Loucy (cell line): Measurements from ENCODE around the gene CELF5.

Source experiments
- H2AFZ ChIP-seq: fragments of 200-600 bp; sonication (generic); 2 replicates; pipeline ENCODE4 v1.6.0; 2016; ENCODE audit warnings: antibody characterized with exemption, mild to moderate bottlenecking, low read length, moderate library complexity
- H3F3A ChIP-seq: fragments of 200-600 bp; 2 replicates; pipeline ENCODE4 v1.6.0; 2016; ENCODE audit warnings: antibody characterized with exemption, low read depth, mild to moderate bottlenecking
- H3K27me3 ChIP-seq: fragments of 200-600 bp; sonication (generic); 2 replicates; pipeline ENCODE4 v1.6.1; 2014; ENCODE audit warnings: low read length, mild to moderate bottlenecking; ENCODE audit not compliant: insufficient read depth, poor library complexity, severe bottlenecking
- H3K36me3 ChIP-seq: fragments of 200-600 bp; sonication (generic); 2 replicates; pipeline ENCODE4 v1.6.1; 2016; ENCODE audit warnings: low read length; ENCODE audit not compliant: insufficient read depth
- H3K4me1 ChIP-seq: fragments of 200-600 bp; sonication (generic); 2 replicates; pipeline ENCODE4 v1.5.1; 2014; ENCODE audit warnings: low read length, mild to moderate bottlenecking; ENCODE audit not compliant: insufficient read depth, poor library complexity, severe bottlenecking
- H3K4me2 ChIP-seq: fragments of 200-600 bp; sonication (generic); 2 replicates; pipeline ENCODE4 v1.6.0; 2014; ENCODE audit warnings: antibody characterized with exemption, low read length, low read depth, mild to moderate bottlenecking; ENCODE audit not compliant: poor library complexity, severe bottlenecking
- H3K4me3 ChIP-seq: fragments of 200-600 bp; sonication (generic); 2 replicates; pipeline ENCODE4 v1.5.1; 2014; ENCODE audit warnings: low read length, mild to moderate bottlenecking, mixed read lengths; ENCODE audit not compliant: poor library complexity, severe bottlenecking
- H3K79me2 ChIP-seq: fragments of 200-600 bp; sonication (generic); 2 replicates; pipeline ENCODE4 v1.6.1; 2014; ENCODE audit warnings: low read length; ENCODE audit not compliant: insufficient read depth
- H3K9ac ChIP-seq: fragments of 200-600 bp; sonication (generic); 2 replicates; pipeline ENCODE4 v1.6.0; 2014; ENCODE audit warnings: mild to moderate bottlenecking, low read depth, low read length, moderate library complexity; ENCODE audit not compliant: poor library complexity, severe bottlenecking
- H3K9me2 ChIP-seq: fragments of 200-600 bp; sonication (generic); replicated peaks from 2 replicates; pipeline ENCODE4 v1.6.1; 2016; ENCODE audit warnings: low read depth, low read length, mixed read lengths
- H3K9me3 ChIP-seq: fragments of 200-600 bp; sonication (generic); 2 replicates; pipeline ENCODE4 v1.6.1; 2014; ENCODE audit warnings: mild to moderate bottlenecking, antibody characterized with exemption, low read length, low read depth; ENCODE audit not compliant: insufficient read depth
- H4K20me1 ChIP-seq: fragments of 200-600 bp; sonication (generic); 2 replicates; pipeline ENCODE4 v1.6.0; 2014; ENCODE audit warnings: antibody characterized with exemption, low read length, mild to moderate bottlenecking; ENCODE audit not compliant: insufficient read depth, poor library complexity, severe bottlenecking
- EZH2phosphoT487 ChIP-seq: fragments of 200-600 bp; IDR thresholded peaks from 2 replicates; pipeline ENCODE4 v1.6.1; 2018; ENCODE audit warnings: antibody characterized with exemption, mild to moderate bottlenecking, moderate library complexity, borderline replicate concordance
- TF ChIP-seq, protein P1 (sequence below): fragments of 200-600 bp; sonication (generic); conservative IDR thresholded peaks from 2 replicates; pipeline ENCODE4 v1.5.1; 2014; ENCODE audit warnings: mild to moderate bottlenecking, antibody characterized with exemption, low read length

CELF5 gene

GRCh38 chr19:3323658-3324057, 99.2 kb downstream of the CELF5 start:
- no peak overlapping the region for H3K4me2 ChIP-seq
- H3K79me2 ChIP-seq: no peaks in the 10 kb centered on the region
- H3K9me2 ChIP-seq: no peaks in the 10 kb centered on the region
- no peak overlapping the region for H3K4me3 ChIP-seq
- no peaks in the 10 kb centered on the region for H3F3A ChIP-seq
- TF ChIP-seq EZH2phosphoT487: no peak
- TF ChIP-seq, protein P1, sequence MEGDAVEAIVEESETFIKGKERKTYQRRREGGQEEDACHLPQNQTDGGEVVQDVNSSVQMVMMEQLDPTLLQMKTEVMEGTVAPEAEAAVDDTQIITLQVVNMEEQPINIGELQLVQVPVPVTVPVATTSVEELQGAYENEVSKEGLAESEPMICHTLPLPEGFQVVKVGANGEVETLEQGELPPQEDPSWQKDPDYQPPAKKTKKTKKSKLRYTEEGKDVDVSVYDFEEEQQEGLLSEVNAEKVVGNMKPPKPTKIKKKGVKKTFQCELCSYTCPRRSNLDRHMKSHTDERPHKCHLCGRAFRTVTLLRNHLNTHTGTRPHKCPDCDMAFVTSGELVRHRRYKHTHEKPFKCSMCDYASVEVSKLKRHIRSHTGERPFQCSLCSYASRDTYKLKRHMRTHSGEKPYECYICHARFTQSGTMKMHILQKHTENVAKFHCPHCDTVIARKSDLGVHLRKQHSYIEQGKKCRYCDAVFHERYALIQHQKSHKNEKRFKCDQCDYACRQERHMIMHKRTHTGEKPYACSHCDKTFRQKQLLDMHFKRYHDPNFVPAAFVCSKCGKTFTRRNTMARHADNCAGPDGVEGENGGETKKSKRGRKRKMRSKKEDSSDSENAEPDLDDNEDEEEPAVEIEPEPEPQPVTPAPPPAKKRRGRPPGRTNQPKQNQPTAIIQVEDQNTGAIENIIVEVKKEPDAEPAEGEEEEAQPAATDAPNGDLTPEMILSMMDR: no peak
- no peaks in the 10 kb centered on the region for H3K36me3 ChIP-seq
- H2AFZ ChIP-seq: no peak overlapping the region
- no peaks in the 10 kb centered on the region for H3K9me3 ChIP-seq
- no peak overlapping the region for H3K9ac ChIP-seq
- H4K20me1 ChIP-seq: no peaks in the 10 kb centered on the region
- H3K27me3 ChIP-seq: no peaks in the 10 kb centered on the region
- no peaks in the 10 kb centered on the region for H3K4me1 ChIP-seq

DNA sequence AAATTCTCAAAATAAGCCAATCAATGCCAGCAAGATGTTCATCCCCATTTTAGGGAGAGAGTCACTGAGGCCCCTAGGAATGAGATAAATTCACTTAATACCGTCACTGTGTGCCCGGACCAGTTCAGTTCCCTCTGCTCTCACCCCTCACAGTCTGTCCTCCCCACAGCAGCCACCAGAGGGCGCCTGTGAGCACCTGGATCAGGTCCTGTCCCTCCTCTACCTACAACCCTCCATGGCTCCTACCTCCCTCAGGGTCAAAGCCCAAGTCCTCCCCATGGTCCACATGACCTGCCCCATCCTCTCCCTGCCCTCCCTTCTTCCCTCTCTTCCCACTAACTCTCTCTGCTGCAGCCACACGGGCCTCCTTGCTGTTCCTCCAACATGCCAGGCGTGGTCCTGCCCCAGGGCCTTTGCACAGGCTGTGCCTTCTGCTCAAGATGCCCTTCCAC, 100.0 kb downstream of the CELF5 start:
- Histone ChIP-seq H3K79me2 (no peaks in the 10 kb centered on the region), H3F3A (no peaks in the 10 kb centered on the region)
- TF ChIP-seq EZH2phosphoT487: no peak
- TF ChIP-seq, protein P1: peak; percentile 89

DNA sequence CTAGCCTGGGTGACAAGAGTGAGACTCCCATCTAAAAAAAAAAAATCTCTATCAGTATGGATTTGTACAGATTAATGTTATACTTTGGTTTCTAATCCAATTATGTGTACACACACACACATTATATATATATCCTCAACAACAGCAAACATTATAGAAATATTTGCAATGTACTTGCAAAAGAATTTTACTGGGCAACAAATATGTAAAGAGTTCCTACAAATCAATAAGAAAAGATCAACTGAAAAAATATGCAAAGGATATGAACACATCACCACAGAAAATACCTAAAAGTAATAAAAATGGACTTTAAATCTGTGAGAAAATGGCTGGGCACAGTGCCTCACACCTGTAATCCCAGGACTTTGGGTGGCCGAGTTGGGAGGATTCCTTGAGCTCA, 101.0 kb downstream of the CELF5 start:
- no peaks in the 10 kb centered on the region for H3K9me2 ChIP-seq
- H3K9ac ChIP-seq: no peak overlapping the region
- H3F3A ChIP-seq: no peaks in the 10 kb centered on the region
- no peaks in the 10 kb centered on the region for H3K36me3 ChIP-seq
- no peaks in the 10 kb centered on the region for H3K9me3 ChIP-seq
- no peaks in the 10 kb centered on the region for H3K4me1 ChIP-seq
- H2AFZ ChIP-seq: no peak overlapping the region
- no peak for TF ChIP-seq EZH2phosphoT487
- TF ChIP-seq, protein P1: no peak
- H3K79me2 ChIP-seq: no peaks in the 10 kb centered on the region
- H3K4me2 ChIP-seq: no peak overlapping the region
- H3K27me3 ChIP-seq: no peaks in the 10 kb centered on the region
- no peaks in the 10 kb centered on the region for H4K20me1 ChIP-seq
- H3K4me3 ChIP-seq: no peak overlapping the region

More for the DNA sequence above, 100.0 kb downstream of the CELF5 start:
- H3K4me2 ChIP-seq: no peak overlapping the region
- no peak overlapping the region for H3K4me3 ChIP-seq
- H3K27me3 ChIP-seq: no peaks in the 10 kb centered on the region
- no peaks in the 10 kb centered on the region for H3K9me3 ChIP-seq
- H3K36me3 ChIP-seq: no peaks in the 10 kb centered on the region
- H3K4me1 ChIP-seq: no peaks in the 10 kb centered on the region
- no peak overlapping the region for H2AFZ ChIP-seq
- no peaks in the 10 kb centered on the region for H3K9me2 ChIP-seq
- no peaks in the 10 kb centered on the region for H4K20me1 ChIP-seq
- H3K9ac ChIP-seq: no peak overlapping the region
